NCI-H1092 treated with DMSO at 0.1 percent for 48 hours (cell line): ENCODE data around the gene GNAT1.
"Not testable (repeated sequence)": the region's sequence is repeated elsewhere in the genome, so short reads cannot be mapped to it uniquely, and the experiment has no call there.

Source experiments
- DNase-seq: peaks from one replicate; lab custom pipeline; 2025; lab: John Stamatoyannopoulos, UW

Gene GNAT1

GRCh38 chr3:50203809-50204803 lies 12.7 kb downstream of the GNAT1 start:
- DNase-seq: no peak

GRCh38 chr3:50204804-50205412 lies 13.5 kb downstream of the GNAT1 start, which contains the start of gene SLC38A3:
Gene SLC38A3, plus strand, starts transcription at chr3:50205271. Its CDS starts 8,929 bp downstream, at chr3:50214200.
- DNase-seq: no peak

GRCh38 chr3:50205413-50206276 lies 14.2 kb downstream of the GNAT1 start:
- no peak for DNase-seq

- DNase-seq: no peak
Observed at GRCh38 chr3:50207359-50208042, 16.1 kb downstream of the GNAT1 start.

GRCh38 chr3:50208677-50209344 lies 17.4 kb downstream of the GNAT1 start:
- no peak for DNase-seq

GRCh38 chr3:50210176-50210509 lies 18.7 kb downstream of the GNAT1 start:
- no peak for DNase-seq

- DNase-seq: no peak
Observed at GRCh38 chr3:50210510-50211367, 19.3 kb downstream of the GNAT1 start.

- DNase-seq: not testable (repeated sequence)
Observed at GRCh38 chr3:50211368-50211717, 19.9 kb downstream of the GNAT1 start.

GRCh38 chr3:50211930-50212329 lies 20.5 kb downstream of the GNAT1 start:
- DNase-seq: no peak

- DNase-seq: no peak
Observed at GRCh38 chr3:50212502-50212901, 21.1 kb downstream of the GNAT1 start.

GRCh38 chr3:50212971-50213370 lies 21.6 kb downstream of the GNAT1 start:
- no peak for DNase-seq

GRCh38 chr3:50213373-50213772 lies 22.0 kb downstream of the GNAT1 start:
- DNase-seq: no peak

GRCh38 chr3:50214824-50215223 lies 23.4 kb downstream of the GNAT1 start:
- DNase-seq: no peak

- DNase-seq: no peak
Observed at GRCh38 chr3:50215529-50215928, 24.1 kb downstream of the GNAT1 start.

- no peak for DNase-seq
Observed at GRCh38 chr3:50217681-50218080, 26.3 kb downstream of the GNAT1 start.

GRCh38 chr3:50218448-50218847 lies 27.0 kb downstream of the GNAT1 start:
- DNase-seq: no peak

- no peak for DNase-seq
Observed at GRCh38 chr3:50219285-50219684, 27.9 kb downstream of the GNAT1 start.

- no peak for DNase-seq
Observed at GRCh38 chr3:50220109-50220508, 28.7 kb downstream of the GNAT1 start.

GRCh38 chr3:50221051-50221410 lies 29.6 kb downstream of the GNAT1 start:
- no peak for DNase-seq

GRCh38 chr3:50221411-50222168 lies 30.2 kb downstream of the GNAT1 start:
- DNase-seq: no peak
